GM19099 (cell line): ENCODE measurements around the gene PALLD.

Experiments used
- POLR2A ChIP-seq: IDR thresholded peaks from 3 replicates; pipeline ENCODE4 v1.6.1; 2011; ENCODE audit warnings: low read depth; ENCODE audit not compliant: insufficient read length; ENCODE audit errors: extremely low read depth

The PALLD gene

GRCh38 chr4:168864821-168865541 lies 368.1 kb downstream of the PALLD start:
- no peak for TF ChIP-seq POLR2A

GRCh38 chr4:168865854-168866253 lies 369.0 kb downstream of the PALLD start:
- no peak for TF ChIP-seq POLR2A

GRCh38 chr4:168866635-168867034 lies 369.8 kb downstream of the PALLD start:
- no peak for TF ChIP-seq POLR2A

GRCh38 chr4:168867128-168867527 lies 370.3 kb downstream of the PALLD start:
- no peak for TF ChIP-seq POLR2A

- TF ChIP-seq POLR2A = no peak
Observed at GRCh38 chr4:168868044-168868781, 371.4 kb downstream of the PALLD start.

GRCh38 chr4:168868802-168869201 lies 371.9 kb downstream of the PALLD start:
- TF ChIP-seq POLR2A = no peak

- TF ChIP-seq POLR2A = no peak
Observed at GRCh38 chr4:168870004-168870403, 373.2 kb downstream of the PALLD start.

GRCh38 chr4:168871632-168872031 lies 374.8 kb downstream of the PALLD start:
- no peak for TF ChIP-seq POLR2A

- no peak for TF ChIP-seq POLR2A
Observed at GRCh38 chr4:168874083-168874482, 377.2 kb downstream of the PALLD start.

GRCh38 chr4:168876106-168876505 lies 379.3 kb downstream of the PALLD start:
- no peak for TF ChIP-seq POLR2A

GRCh38 chr4:168877511-168878491 lies 380.9 kb downstream of the PALLD start:
- TF ChIP-seq POLR2A = no peak

- no peak for TF ChIP-seq POLR2A
Observed at GRCh38 chr4:168878623-168879022, 381.8 kb downstream of the PALLD start.

GRCh38 chr4:168879188-168879587 lies 382.3 kb downstream of the PALLD start:
- no peak for TF ChIP-seq POLR2A

- no peak for TF ChIP-seq POLR2A
Observed at GRCh38 chr4:168880072-168880675, 383.3 kb downstream of the PALLD start.
